Activated naive CD8-positive, alpha-beta T cell treated with anti-CD3 and anti-CD28 coated beads for 36 hours (primary cell): ENCODE results near the gene PAK6. TPM values are rescaled to one million over a fixed set of nuclear protein-coding genes. Genes with fewer than 3 reads are reported as not detected.

ENCODE experiments used
- DNase-seq: peaks from one replicate; pipeline ENCODE4 v3.0.0; 2021
- H3K27ac Mint-ChIP-seq: one replicate; pipeline ENCODE4 v1.8.0; 2022; ENCODE audit warnings: mild to moderate bottlenecking, moderate library complexity, mixed read lengths
- H3K27me3 Mint-ChIP-seq: one replicate; pipeline ENCODE4 v1.8.0; 2022; ENCODE audit warnings: mild to moderate bottlenecking, mixed read lengths
- H3K36me3 Mint-ChIP-seq: one replicate; pipeline ENCODE4 v1.8.0; 2021; ENCODE audit warnings: mild to moderate bottlenecking, mixed read lengths
- H3K4me1 Mint-ChIP-seq: one replicate; pipeline ENCODE4 v1.8.0; 2021; ENCODE audit warnings: mixed read lengths
- H3K4me3 Mint-ChIP-seq: one replicate; pipeline ENCODE4 v1.8.0; 2022; ENCODE audit warnings: mild to moderate bottlenecking, moderate library complexity, mixed read lengths
- H3K9me3 Mint-ChIP-seq: one replicate; pipeline ENCODE4 v1.8.0; 2022; ENCODE audit warnings: mixed read lengths
- total RNA-seq, 2 experiments: library from RNA; stranded (reverse); gene quantifications; one replicate each; pipeline ENCODE4 v1.2.3, GENCODE V29; 2021

Gene PAK6
- total RNA-seq, 2 experiments from 2014 or later: 0.18 to 0.35 TPM

DNA sequence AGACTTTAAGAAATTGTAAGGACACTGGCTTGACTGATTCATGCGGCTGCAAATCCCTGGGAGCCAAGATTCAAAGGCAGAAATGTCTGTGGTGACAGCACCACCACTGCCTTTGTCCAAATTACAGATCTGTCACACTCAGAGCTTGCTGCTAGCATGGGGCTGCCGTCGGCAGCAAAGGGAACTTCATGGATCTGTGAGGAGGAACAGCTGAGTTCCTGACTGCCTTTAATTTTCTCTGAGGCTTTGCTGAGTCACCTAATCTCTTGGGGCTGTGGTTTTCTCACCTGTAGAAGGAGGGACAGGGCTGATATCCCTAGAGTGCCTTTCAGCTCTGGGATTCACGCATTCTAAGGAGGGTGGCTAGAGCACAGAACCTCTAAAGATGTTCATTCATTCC lies 4.1 kb upstream of the PAK6 start:
- H3K36me3 Mint-ChIP-seq: peaks cover 4% of the 10 kb centered on the region
- peaks cover 26% of the 10 kb centered on the region for H3K27me3 Mint-ChIP-seq
- no peak for DNase-seq
- no peak overlapping the region for H3K4me3 Mint-ChIP-seq
- H3K27ac Mint-ChIP-seq: no peak overlapping the region
- peaks cover 5% of the 10 kb centered on the region for H3K4me1 Mint-ChIP-seq
- H3K9me3 Mint-ChIP-seq: no peaks in the 10 kb centered on the region

DNA sequence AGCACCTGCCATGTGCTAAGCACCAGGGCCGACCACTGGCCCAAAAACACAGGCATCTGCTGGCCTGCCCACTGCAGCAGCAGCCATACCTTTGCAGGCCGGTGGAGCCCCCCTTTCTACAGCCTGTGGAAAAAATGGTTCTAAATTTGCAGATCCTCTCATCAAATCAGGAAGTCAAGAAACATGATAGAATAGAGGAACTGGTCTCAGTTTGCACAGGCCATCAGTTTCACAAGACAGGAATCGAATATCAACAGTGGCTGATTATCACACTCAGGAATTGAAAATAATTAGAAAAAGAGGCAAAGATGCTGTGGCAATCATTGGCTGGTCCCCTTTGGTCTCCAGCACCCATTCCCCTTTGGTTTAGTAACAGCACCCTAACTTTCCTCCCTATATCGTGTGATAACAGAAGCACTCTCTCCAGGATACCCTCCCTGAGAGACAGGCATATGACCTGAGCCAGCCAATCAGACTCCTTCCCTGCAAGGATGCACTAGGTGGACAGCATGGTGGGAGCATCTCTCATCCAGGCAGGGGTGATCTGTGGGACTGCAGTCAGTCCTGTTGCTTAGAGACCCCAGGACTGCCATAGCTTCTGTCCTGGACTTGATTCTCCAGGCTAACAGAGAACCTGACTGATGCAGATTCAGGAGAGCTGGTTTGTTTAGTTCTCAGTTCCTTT lies 3.5 kb upstream of the PAK6 start:
- H3K4me1 Mint-ChIP-seq: peaks cover 5% of the 10 kb centered on the region
- DNase-seq: no peak
- no peaks in the 10 kb centered on the region for H3K9me3 Mint-ChIP-seq

GRCh38 chr15:40239404-40239692 lies 485 bp downstream of the PAK6 start:
- H3K27ac Mint-ChIP-seq: no peak overlapping the region

More for the DNA sequence above, 3.5 kb upstream of the PAK6 start:
- peaks cover 3% of the 10 kb centered on the region for H3K36me3 Mint-ChIP-seq
- H3K27ac Mint-ChIP-seq: no peak overlapping the region
- H3K4me3 Mint-ChIP-seq: no peak overlapping the region
- H3K27me3 Mint-ChIP-seq: peaks cover 31% of the 10 kb centered on the region

GRCh38 chr15:40239693-40240618 lies 1.1 kb downstream of the PAK6 start:
- H3K9me3 Mint-ChIP-seq: no peaks in the 10 kb centered on the region
- H3K27me3 Mint-ChIP-seq: peaks cover 31% of the 10 kb centered on the region
- DNase-seq: no peak
- no peaks in the 10 kb centered on the region for H3K36me3 Mint-ChIP-seq
- H3K4me1 Mint-ChIP-seq: peaks cover 5% of the 10 kb centered on the region
- no peak overlapping the region for H3K4me3 Mint-ChIP-seq
- H3K27ac Mint-ChIP-seq: no peak overlapping the region

More at GRCh38 chr15:40239404-40239692, 485 bp downstream of the PAK6 start:
- peaks cover 31% of the 10 kb centered on the region for H3K27me3 Mint-ChIP-seq
- H3K4me3 Mint-ChIP-seq: no peak overlapping the region
- no peaks in the 10 kb centered on the region for H3K36me3 Mint-ChIP-seq
- DNase-seq: no peak
- H3K9me3 Mint-ChIP-seq: no peaks in the 10 kb centered on the region
- peaks cover 5% of the 10 kb centered on the region for H3K4me1 Mint-ChIP-seq

DNA sequence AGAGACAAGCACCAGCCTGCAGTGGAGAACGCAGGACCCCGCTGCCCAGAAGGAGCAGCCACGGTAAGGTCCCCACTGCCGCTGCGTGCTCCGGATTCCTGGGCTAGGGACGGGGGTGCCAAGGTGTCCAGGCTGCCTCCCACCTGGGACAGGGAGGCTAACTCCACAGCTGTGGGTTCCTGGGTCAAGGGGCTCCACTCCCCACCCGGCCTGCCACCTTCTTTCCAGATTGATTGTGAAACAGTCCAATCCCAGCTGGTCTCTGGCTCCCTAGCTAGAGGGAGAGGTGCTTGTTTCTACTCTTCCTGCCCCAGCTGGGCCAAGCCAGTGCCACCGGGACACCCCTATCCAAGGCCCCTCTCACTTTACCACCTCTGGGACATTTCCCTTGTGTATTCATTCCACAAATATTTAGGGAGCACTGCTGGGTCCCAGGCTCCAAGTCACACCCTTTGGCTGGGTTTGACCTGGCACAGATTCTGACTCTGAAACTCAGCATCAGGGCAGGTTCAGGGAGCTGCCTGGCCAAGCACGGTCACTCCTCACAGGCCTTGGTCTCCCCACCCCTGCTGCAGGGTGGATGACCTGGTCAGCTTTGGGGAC lies 1.9 kb downstream of the PAK6 start:
- peaks cover 5% of the 10 kb centered on the region for H3K4me1 Mint-ChIP-seq
- H3K36me3 Mint-ChIP-seq: no peaks in the 10 kb centered on the region
- no peak for DNase-seq
- no peak overlapping the region for H3K27ac Mint-ChIP-seq
- H3K9me3 Mint-ChIP-seq: no peaks in the 10 kb centered on the region
- peaks cover 31% of the 10 kb centered on the region for H3K27me3 Mint-ChIP-seq
- no peak overlapping the region for H3K4me3 Mint-ChIP-seq

DNA sequence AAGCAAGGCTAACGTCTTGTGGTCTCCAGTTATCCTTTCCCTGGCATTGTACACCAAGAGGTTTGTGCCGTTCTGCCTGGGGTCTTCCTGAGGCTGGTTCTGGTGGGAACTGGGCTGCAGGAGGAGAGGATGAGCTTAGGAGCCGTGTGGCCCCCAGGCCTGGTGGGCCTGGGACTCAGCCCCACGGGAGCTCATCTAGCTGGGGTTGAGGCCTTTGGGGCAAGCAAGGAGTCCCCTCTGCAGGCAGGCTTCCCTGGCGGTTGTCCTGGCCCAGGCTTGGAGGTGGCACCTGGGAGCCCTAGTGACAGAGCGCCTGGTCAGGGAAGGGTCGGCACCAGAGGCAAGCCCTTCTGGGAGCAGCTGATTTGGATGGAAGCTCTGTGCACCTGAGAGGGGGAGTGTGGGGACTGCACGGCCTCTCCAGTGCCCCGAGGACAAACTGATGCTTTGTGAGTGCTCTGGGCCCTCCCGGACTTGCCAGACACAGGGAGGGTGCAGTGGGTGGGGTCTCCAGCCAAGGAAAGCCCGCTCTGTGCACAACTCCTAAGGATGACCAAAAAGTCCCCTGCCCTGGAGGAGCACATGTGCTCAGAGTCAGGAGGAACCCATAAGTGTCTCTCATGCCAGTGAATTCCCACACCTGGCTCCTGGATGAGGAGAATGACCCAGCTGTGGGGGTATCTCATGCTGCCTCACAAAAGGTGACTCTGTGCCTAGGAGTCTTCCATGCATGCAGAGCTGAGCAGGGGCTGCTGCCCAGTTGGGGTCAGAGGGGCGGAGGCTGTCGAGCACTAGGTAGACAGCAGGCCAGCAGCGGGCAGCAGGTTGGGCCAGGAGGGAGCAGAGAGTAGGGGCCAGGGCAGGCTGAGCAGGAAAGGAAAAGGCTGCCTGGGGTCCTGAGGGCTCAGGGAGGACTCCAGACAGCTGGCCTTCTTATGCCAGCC lies 2.7 kb downstream of the PAK6 start:
- Mint-ChIP-seq H3K4me1 (peaks cover 5% of the 10 kb centered on the region), H3K4me3 (no peak overlapping the region), H3K27me3 (peaks cover 31% of the 10 kb centered on the region), H3K27ac (no peak overlapping the region), H3K36me3 (no peaks in the 10 kb centered on the region), H3K9me3 (no peaks in the 10 kb centered on the region)
- DNase-seq: no peak

GRCh38 chr15:40242213-40242599 lies 3.3 kb downstream of the PAK6 start:
- no peak for DNase-seq
- H3K4me1 Mint-ChIP-seq: peaks cover 5% of the 10 kb centered on the region
- H3K36me3 Mint-ChIP-seq: no peaks in the 10 kb centered on the region
- H3K27ac Mint-ChIP-seq: no peak overlapping the region
- H3K27me3 Mint-ChIP-seq: peaks cover 27% of the 10 kb centered on the region
- H3K9me3 Mint-ChIP-seq: no peaks in the 10 kb centered on the region
- no peak overlapping the region for H3K4me3 Mint-ChIP-seq

GRCh38 chr15:40242601-40243000 lies 3.7 kb downstream of the PAK6 start:
- H3K27me3 Mint-ChIP-seq: peaks cover 25% of the 10 kb centered on the region
- no peaks in the 10 kb centered on the region for H3K36me3 Mint-ChIP-seq
- H3K27ac Mint-ChIP-seq: no peak overlapping the region
- H3K4me3 Mint-ChIP-seq: no peak overlapping the region
- H3K4me1 Mint-ChIP-seq: peaks cover 5% of the 10 kb centered on the region
- no peak for DNase-seq
- no peaks in the 10 kb centered on the region for H3K9me3 Mint-ChIP-seq

- no peaks in the 10 kb centered on the region for H3K36me3 Mint-ChIP-seq
- peaks cover 5% of the 10 kb centered on the region for H3K4me1 Mint-ChIP-seq
- DNase-seq: no peak
- no peaks in the 10 kb centered on the region for H3K9me3 Mint-ChIP-seq
- no peak overlapping the region for H3K27ac Mint-ChIP-seq
- H3K4me3 Mint-ChIP-seq: no peak overlapping the region
- H3K27me3 Mint-ChIP-seq: peaks cover 18% of the 10 kb centered on the region
Observed at GRCh38 chr15:40243126-40243810, 4.4 kb downstream of the PAK6 start.

GRCh38 chr15:40244961-40245523 lies 6.2 kb downstream of the PAK6 start:
- H3K27ac Mint-ChIP-seq: no peak overlapping the region
- peaks cover 3% of the 10 kb centered on the region for H3K27me3 Mint-ChIP-seq
- H3K36me3 Mint-ChIP-seq: no peaks in the 10 kb centered on the region
- no peaks in the 10 kb centered on the region for H3K4me1 Mint-ChIP-seq
- H3K4me3 Mint-ChIP-seq: no peak overlapping the region
- no peak for DNase-seq
- H3K9me3 Mint-ChIP-seq: no peaks in the 10 kb centered on the region

GRCh38 chr15:40245666-40246450 lies 7.0 kb downstream of the PAK6 start:
- peaks cover 3% of the 10 kb centered on the region for H3K27me3 Mint-ChIP-seq
- H3K9me3 Mint-ChIP-seq: no peaks in the 10 kb centered on the region
- H3K4me3 Mint-ChIP-seq: no peak overlapping the region
- no peak overlapping the region for H3K27ac Mint-ChIP-seq
- no peaks in the 10 kb centered on the region for H3K4me1 Mint-ChIP-seq
- H3K36me3 Mint-ChIP-seq: no peaks in the 10 kb centered on the region
- no peak for DNase-seq

GRCh38 chr15:40246496-40247280 lies 7.8 kb downstream of the PAK6 start:
- H3K4me1 Mint-ChIP-seq: no peaks in the 10 kb centered on the region
- H3K27me3 Mint-ChIP-seq: peaks cover 11% of the 10 kb centered on the region
- H3K27ac Mint-ChIP-seq: no peak overlapping the region
- no peak overlapping the region for H3K4me3 Mint-ChIP-seq
- no peaks in the 10 kb centered on the region for H3K36me3 Mint-ChIP-seq
- no peak for DNase-seq
- H3K9me3 Mint-ChIP-seq: no peaks in the 10 kb centered on the region
